Fibroblast of pulmonary artery (primary cell): Measurements from ENCODE around the gene SAYSD1.

ENCODE experiments used
- DNase-seq: peaks from one replicate; pipeline ENCODE4 v3.0.0-alpha.2; 2010; ENCODE audit warnings: low read depth
- H3K4me3 ChIP-seq: replicated peaks from 2 replicates; pipeline ENCODE4 v1.5.1; 2011; ENCODE audit warnings: low read depth, mild to moderate bottlenecking, control low read depth, low read length, moderate library complexity
- TF ChIP-seq, protein P1 (sequence below): IDR thresholded peaks from 2 replicates; pipeline ENCODE4 v1.5.1; 2011; ENCODE audit warnings: mild to moderate bottlenecking, control low read depth, low read length, inconsistent platforms; ENCODE audit errors: missing control alignments

Gene SAYSD1

GRCh38 chr6:39130691-39131090, 15.7 kb upstream of the SAYSD1 start:
- H3K4me3 ChIP-seq = no peak overlapping the region
- DNase-seq = no peak
- TF ChIP-seq, protein P1, sequence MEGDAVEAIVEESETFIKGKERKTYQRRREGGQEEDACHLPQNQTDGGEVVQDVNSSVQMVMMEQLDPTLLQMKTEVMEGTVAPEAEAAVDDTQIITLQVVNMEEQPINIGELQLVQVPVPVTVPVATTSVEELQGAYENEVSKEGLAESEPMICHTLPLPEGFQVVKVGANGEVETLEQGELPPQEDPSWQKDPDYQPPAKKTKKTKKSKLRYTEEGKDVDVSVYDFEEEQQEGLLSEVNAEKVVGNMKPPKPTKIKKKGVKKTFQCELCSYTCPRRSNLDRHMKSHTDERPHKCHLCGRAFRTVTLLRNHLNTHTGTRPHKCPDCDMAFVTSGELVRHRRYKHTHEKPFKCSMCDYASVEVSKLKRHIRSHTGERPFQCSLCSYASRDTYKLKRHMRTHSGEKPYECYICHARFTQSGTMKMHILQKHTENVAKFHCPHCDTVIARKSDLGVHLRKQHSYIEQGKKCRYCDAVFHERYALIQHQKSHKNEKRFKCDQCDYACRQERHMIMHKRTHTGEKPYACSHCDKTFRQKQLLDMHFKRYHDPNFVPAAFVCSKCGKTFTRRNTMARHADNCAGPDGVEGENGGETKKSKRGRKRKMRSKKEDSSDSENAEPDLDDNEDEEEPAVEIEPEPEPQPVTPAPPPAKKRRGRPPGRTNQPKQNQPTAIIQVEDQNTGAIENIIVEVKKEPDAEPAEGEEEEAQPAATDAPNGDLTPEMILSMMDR = no peak

- peak; percentile 25 for DNase-seq
- no peak overlapping the region for H3K4me3 ChIP-seq
- TF ChIP-seq, protein P1 = no peak
Measured at GRCh38 chr6:39128832-39129231, 13.8 kb upstream of the SAYSD1 start.

DNA sequence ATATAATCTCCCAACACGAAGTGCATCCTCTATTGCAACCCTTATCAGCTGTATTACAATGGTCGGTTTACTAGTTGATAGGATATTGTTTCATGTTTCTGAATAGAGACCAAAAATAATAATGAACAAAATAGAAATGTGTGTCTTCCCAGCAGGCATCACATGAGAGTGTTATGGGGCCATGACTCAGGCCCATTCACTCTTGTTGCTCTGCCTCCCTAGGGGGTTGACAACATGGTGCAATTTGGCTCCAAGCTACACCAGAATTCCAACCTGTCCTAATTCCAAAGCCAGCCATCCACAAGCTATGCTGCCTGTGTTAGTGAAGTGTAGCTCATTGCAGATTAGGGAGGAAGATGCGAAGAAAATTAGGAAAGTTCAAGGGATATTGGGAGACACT, 13.1 kb upstream of the SAYSD1 start:
- no peak overlapping the region for H3K4me3 ChIP-seq
- TF ChIP-seq, protein P1 = no peak
- DNase-seq = peak; percentile 74

DNA sequence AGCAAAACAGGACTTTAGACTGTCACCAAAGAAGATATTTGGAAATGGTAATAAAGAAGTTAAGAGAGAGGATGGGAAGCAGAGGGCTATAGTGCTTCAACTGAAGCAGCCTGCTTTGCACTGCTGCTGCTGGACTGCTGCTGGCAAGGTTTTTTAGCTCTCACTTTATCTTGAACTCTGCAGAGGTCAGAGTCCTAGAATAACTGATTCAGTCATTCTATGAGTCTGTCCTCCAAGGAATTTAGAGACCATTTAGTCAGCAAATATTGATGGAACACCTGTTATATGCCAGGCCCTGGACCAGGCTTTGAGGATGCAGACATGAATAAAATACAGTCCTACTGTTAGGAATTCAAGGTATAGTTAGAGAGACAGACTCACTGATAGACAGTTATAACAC, 9.1 kb upstream of the SAYSD1 start:
- H3K4me3 ChIP-seq = no peak overlapping the region
- TF ChIP-seq, protein P1 = no peak
- no peak for DNase-seq

GRCh38 chr6:39118921-39119320, 3.9 kb upstream of the SAYSD1 start:
- no peak overlapping the region for H3K4me3 ChIP-seq
- TF ChIP-seq, protein P1 = no peak
- DNase-seq = no peak

- H3K4me3 ChIP-seq = peak overlapping the region; percentile 83
- no peak for DNase-seq
- TF ChIP-seq, protein P1 = no peak
Measured at GRCh38 chr6:39114388-39114703, 640 bp downstream of the SAYSD1 start.

GRCh38 chr6:39113788-39114187, 1.2 kb downstream of the SAYSD1 start:
- TF ChIP-seq, protein P1 = no peak
- no peak for DNase-seq
- H3K4me3 ChIP-seq = peak overlapping the region; percentile 83
